SK-N-SH treated with all-trans-retinoic acid at 6 μM for 48 hours (cell line): ENCODE data around the gene TRUB1.

Source experiments
- GLIS3 ChIP-seq: fragments of 250-450 bp; sonication (Bioruptor Pico); IDR thresholded peaks from 2 replicates; pipeline ENCODE4 v1.5.0; 2020; ENCODE audit warnings: mild to moderate bottlenecking, moderate library complexity
- PPARA ChIP-seq: fragments of 250-450 bp; sonication (Bioruptor Pico); IDR thresholded peaks from 2 replicates; pipeline ENCODE4 v1.5.0; 2020; ENCODE audit warnings: mild to moderate bottlenecking, borderline replicate concordance
- RARB ChIP-seq: fragments of 250-450 bp; sonication (Bioruptor Pico); IDR thresholded peaks from 2 replicates; pipeline ENCODE4 v1.8.0; 2021; ENCODE audit warnings: mild to moderate bottlenecking, moderate library complexity
- TCF4 ChIP-seq: fragments of 250-450 bp; sonication (Bioruptor Pico); IDR thresholded peaks from 2 replicates; pipeline ENCODE4 v1.8.0; 2021; ENCODE audit warnings: mild to moderate bottlenecking, moderate library complexity, borderline replicate concordance
- ZC3H10 ChIP-seq: fragments of 250-450 bp; sonication (Bioruptor Pico); IDR thresholded peaks from 2 replicates; pipeline ENCODE4 v1.5.1; 2021; ENCODE audit warnings: mild to moderate bottlenecking, moderate library complexity
- TF ChIP-seq, protein P1 (sequence below): fragments of 250-450 bp; sonication (Bioruptor Pico); IDR thresholded peaks from 2 replicates; pipeline ENCODE4 v1.5.1; 2021; ENCODE audit warnings: mild to moderate bottlenecking, moderate library complexity
- TF ChIP-seq, protein P2 (sequence below): fragments of 250-450 bp; sonication (Bioruptor Pico); IDR thresholded peaks from 2 replicates; pipeline ENCODE4 v1.8.0; 2021; ENCODE audit warnings: low read depth, mild to moderate bottlenecking, moderate library complexity, borderline replicate concordance

DNA sequence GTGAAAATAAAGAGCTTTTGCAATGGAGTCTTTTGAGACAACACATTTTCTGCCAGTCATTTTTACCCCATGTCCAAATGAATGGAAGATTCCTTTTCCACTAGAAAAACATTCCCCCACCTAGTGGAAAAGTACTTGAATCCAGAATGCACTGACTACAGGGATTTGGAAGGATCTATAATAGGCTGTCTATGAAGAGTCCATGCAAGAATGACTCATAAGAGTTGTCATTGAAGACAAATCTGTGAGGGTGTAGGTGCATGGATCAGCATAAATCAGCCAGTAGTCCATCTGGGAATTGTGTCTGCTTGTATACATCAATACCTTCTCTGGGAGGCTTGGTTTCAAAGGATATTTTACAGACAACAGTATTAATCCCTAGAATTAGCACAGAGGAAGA is 32.5 kb upstream of the TRUB1 start:
- TF ChIP-seq RARB (CRISPR knock-in tag) (no peak), TCF4 (CRISPR knock-in tag) (no peak), PPARA (CRISPR knock-in tag) (no peak), ZC3H10 (CRISPR knock-in tag) (no peak), GLIS3 (CRISPR knock-in tag) (no peak)
- TF ChIP-seq, protein P1, sequence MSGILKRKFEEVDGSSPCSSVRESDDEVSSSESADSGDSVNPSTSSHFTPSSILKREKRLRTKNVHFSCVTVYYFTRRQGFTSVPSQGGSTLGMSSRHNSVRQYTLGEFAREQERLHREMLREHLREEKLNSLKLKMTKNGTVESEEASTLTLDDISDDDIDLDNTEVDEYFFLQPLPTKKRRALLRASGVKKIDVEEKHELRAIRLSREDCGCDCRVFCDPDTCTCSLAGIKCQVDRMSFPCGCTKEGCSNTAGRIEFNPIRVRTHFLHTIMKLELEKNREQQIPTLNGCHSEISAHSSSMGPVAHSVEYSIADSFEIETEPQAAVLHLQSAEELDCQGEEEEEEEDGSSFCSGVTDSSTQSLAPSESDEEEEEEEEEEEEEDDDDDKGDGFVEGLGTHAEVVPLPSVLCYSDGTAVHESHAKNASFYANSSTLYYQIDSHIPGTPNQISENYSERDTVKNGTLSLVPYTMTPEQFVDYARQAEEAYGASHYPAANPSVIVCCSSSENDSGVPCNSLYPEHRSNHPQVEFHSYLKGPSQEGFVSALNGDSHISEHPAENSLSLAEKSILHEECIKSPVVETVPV: no peak
- TF ChIP-seq, protein P2, sequence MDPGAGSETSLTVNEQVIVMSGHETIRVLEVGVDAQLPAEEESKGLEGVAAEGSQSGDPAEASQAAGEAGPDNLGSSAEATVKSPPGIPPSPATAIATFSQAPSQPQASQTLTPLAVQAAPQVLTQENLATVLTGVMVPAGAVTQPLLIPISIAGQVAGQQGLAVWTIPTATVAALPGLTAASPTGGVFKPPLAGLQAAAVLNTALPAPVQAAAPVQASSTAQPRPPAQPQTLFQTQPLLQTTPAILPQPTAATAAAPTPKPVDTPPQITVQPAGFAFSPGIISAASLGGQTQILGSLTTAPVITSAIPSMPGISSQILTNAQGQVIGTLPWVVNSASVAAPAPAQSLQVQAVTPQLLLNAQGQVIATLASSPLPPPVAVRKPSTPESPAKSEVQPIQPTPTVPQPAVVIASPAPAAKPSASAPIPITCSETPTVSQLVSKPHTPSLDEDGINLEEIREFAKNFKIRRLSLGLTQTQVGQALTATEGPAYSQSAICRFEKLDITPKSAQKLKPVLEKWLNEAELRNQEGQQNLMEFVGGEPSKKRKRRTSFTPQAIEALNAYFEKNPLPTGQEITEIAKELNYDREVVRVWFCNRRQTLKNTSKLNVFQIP (CRISPR knock-in tag): no peak
